H1 (cell line): ENCODE data around the gene ARF6. TPM values are rescaled to one million over a fixed set of nuclear protein-coding genes. Genes with fewer than 3 reads are reported as not detected.
A peak's percentile ranks its signal among the peaks of the same experiment; 100 is the strongest.

Source experiments
- CEBPB ChIP-seq: IDR thresholded peaks from 2 replicates; pipeline ENCODE4 v1.6.1; 2012; ENCODE audit warnings: low read depth, low read length
- CHD1 ChIP-seq: IDR thresholded peaks from 2 replicates; pipeline ENCODE4 v1.6.1; 2012; ENCODE audit warnings: low read depth, low read length, improper control_type of control experiment
- GABPA ChIP-seq: IDR thresholded peaks from 2 replicates; pipeline ENCODE4 v1.6.1; 2011; ENCODE audit warnings: mild to moderate bottlenecking, low read length, moderate library complexity, borderline replicate concordance; ENCODE audit not compliant: insufficient read depth
- GTF2F1 ChIP-seq: IDR thresholded peaks from 2 replicates; pipeline ENCODE4 v1.6.1; 2012; ENCODE audit warnings: low read depth, low read length, improper control_type of control experiment, borderline replicate concordance
- MAFK ChIP-seq: IDR thresholded peaks from 2 replicates; pipeline ENCODE4 v1.6.1; 2012; ENCODE audit warnings: low read depth, mild to moderate bottlenecking, improper control_type of control experiment, low read length
- POLR2A ChIP-seq, 2 experiments: IDR thresholded peaks; 1 replicate in 1 of 2; 2 replicates in 1 of 2; pipeline ENCODE4 v1.6.1; 2011; ENCODE audit warnings: low read depth in 2 of 2, low read length in 2 of 2, mild to moderate bottlenecking in 2 of 2; ENCODE audit errors: control extremely low read depth in 1 of 2
- RNF2 ChIP-seq: fragments of 200-900, 300-1000 bp; sonication (generic); IDR thresholded peaks from 2 replicates; pipeline ENCODE4 v1.7.1; 2016; ENCODE audit warnings: borderline replicate concordance, low read depth, mild to moderate bottlenecking, antibody characterized with exemption, low read length; ENCODE audit not compliant: poor library complexity, severe bottlenecking; ENCODE audit errors: missing control alignments
- SIN3A ChIP-seq, 2 experiments: IDR thresholded peaks in 1 of 2; conservative IDR thresholded peaks in 1 of 2; 2 replicates each; pipeline ENCODE4 v1.6.1; 2011 to 2012; ENCODE audit warnings: low read length in 2 of 2, improper control_type of control experiment in 1 of 2, low read depth in 1 of 2, mild to moderate bottlenecking in 1 of 2
- SP4 ChIP-seq: IDR thresholded peaks from 2 replicates; pipeline ENCODE4 v1.6.1; 2012; ENCODE audit warnings: low read length, inconsistent platforms
- SRF ChIP-seq: IDR thresholded peaks from 2 replicates; pipeline ENCODE4 v1.6.1; 2011; ENCODE audit warnings: mild to moderate bottlenecking, low read depth, low read length, moderate library complexity
- TAF1 ChIP-seq: IDR thresholded peaks from 2 replicates; pipeline ENCODE4 v1.6.1; 2011; ENCODE audit warnings: mild to moderate bottlenecking, low read depth, low read length
- TCF12 ChIP-seq: IDR thresholded peaks from 2 replicates; pipeline ENCODE4 v1.6.1; 2011; ENCODE audit warnings: low read depth, mild to moderate bottlenecking, low read length
- TEAD4 ChIP-seq: IDR thresholded peaks from 2 replicates; pipeline ENCODE4 v1.6.1; 2012; ENCODE audit warnings: low read depth, low read length, inconsistent platforms, mixed read lengths
- polyA plus RNA-seq, 7 experiments: library from polyadenylated mRNA; depleted of rRNA in 3 of 7; stranded (reverse) in 5 of 7; unstranded in 2 of 7; fragments of >200 nt in 5 of 7; fragments of 200-250 nt in 2 of 7; gene quantifications; 1 replicate in 5 of 7; 2 replicates in 1 of 7; 4 replicates in 1 of 7; pipeline versions ENCODE4 v1.2.1 to v1.2.3, GENCODE V29; 2011 to 2013; ENCODE audit warnings: missing spikeins in 2 of 7, mixed read lengths in 2 of 7
- total RNA-seq: library from RNA; stranded (reverse); fragmentation: NEBNext Ultra II Directional; extraction: Animal tissue kit (Norgen Biotek cat#: 25700); gene quantifications from 2 replicates; pipeline ENCODE4 v1.2.1, GENCODE V29; 2021
- TF ChIP-seq, protein P1 (sequence below), 3 experiments: IDR thresholded peaks; 1 replicate in 2 of 3; 2 replicates in 1 of 3; pipeline versions ENCODE4 v1.5.1 to v1.6.1; 2011; ENCODE audit warnings: low read length in 3 of 3, mild to moderate bottlenecking in 3 of 3, inconsistent platforms in 2 of 3, low read depth in 1 of 3, moderate library complexity in 1 of 3; ENCODE audit not compliant: insufficient read depth in 1 of 3; ENCODE audit errors: control extremely low read depth in 1 of 3
- TF ChIP-seq, protein P2 (sequence below): IDR thresholded peaks from 2 replicates; pipeline ENCODE4 v1.6.1; 2012; ENCODE audit warnings: inconsistent platforms

ARF6 gene
- total and polyA plus RNA-seq, 2 of the 8 experiments (the other 6 are each of a cell fraction or from before 2014, with no cell fraction given): 17.2 to 56.7 TPM

DNA sequence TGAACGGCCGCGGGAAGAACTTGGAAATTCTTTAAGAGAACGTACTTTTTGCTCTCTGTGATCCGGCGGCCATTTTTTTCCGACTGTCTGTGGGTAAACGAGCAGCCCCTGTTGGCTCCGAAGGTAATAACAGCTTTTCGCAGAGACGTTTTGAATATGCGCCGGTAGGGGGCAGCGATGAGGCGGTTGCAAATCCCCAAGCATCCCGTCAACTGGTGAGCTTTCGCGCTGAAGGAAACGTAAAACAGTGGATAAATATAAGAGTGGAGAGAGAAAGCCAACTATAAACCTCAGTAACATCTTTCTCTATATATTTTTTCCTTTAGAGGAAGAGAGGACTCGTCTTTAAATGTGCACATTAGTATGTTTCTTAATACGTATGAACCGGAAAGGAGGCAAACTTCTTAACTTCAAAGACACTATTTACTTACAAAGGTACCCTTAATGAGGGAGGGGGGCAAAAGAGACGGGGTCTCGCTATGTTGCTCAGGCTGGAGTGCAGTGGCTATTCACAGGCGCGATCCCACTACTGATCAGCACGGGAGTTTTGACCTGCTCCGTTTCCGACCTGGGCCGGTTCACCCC, 30.7 kb upstream of the ARF6 start (continued):
- TF ChIP-seq CEBPB (no peak), MAFK (no peak), GTF2F1 (no peak), GABPA (no peak), CHD1 (no peak), POLR2A (IDR thresholded peaks at IDR 0.05; ENCODE audit: control extremely low read depth in 1 of 2, low read depth in 2 of 2, low read length in 2 of 2) (peak in 1 of 2 experiments; percentile 75; a peak in 1 of 3 replicates), TAF1 (peak; percentile 85), SP4 (0 out of 2 replicates have a peak, but pooled peaks have one; percentile 40), TCF12 (peak; percentile 84), RNF2 (no peak), SIN3A (conservative IDR thresholded peaks at IDR 0.05 in 1 of 2, IDR thresholded peaks at IDR 0.05 in 1 of 2; ENCODE audit: low read depth in 1 of 2, low read length in 2 of 2) (0 out of 4 replicates have a peak, but pooled peaks of 1 of the 2 experiments have one; percentile 18), TEAD4 (no peak), SRF (0 out of 2 replicates have a peak, but pooled peaks have one; percentile 23)
- TF ChIP-seq, protein P1, sequence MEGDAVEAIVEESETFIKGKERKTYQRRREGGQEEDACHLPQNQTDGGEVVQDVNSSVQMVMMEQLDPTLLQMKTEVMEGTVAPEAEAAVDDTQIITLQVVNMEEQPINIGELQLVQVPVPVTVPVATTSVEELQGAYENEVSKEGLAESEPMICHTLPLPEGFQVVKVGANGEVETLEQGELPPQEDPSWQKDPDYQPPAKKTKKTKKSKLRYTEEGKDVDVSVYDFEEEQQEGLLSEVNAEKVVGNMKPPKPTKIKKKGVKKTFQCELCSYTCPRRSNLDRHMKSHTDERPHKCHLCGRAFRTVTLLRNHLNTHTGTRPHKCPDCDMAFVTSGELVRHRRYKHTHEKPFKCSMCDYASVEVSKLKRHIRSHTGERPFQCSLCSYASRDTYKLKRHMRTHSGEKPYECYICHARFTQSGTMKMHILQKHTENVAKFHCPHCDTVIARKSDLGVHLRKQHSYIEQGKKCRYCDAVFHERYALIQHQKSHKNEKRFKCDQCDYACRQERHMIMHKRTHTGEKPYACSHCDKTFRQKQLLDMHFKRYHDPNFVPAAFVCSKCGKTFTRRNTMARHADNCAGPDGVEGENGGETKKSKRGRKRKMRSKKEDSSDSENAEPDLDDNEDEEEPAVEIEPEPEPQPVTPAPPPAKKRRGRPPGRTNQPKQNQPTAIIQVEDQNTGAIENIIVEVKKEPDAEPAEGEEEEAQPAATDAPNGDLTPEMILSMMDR (IDR thresholded peaks at IDR 0.05; ENCODE audit: control extremely low read depth in 1 of 3, insufficient read depth in 1 of 3, low read depth in 1 of 3, low read length in 3 of 3): peak; percentile 99 to 100 (median 100)
- TF ChIP-seq, protein P2, sequence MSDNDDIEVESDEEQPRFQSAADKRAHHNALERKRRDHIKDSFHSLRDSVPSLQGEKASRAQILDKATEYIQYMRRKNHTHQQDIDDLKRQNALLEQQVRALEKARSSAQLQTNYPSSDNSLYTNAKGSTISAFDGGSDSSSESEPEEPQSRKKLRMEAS: peak; percentile 7; the same call in 1 of the 2 replicates
